Right ventricle myocardium superior (tissue), 1 donor: ENCODE data around the gene GSX2. TPM values are rescaled to one million over a fixed set of nuclear protein-coding genes. Genes with fewer than 3 reads are reported as not detected.

Experiments
- ATAC-seq: fragments of 200-7000 bp; cut with Tn5 transposase; one replicate; pipeline ENCODE4 v1.9.1; 2020; ENCODE audit warnings: mild to moderate bottlenecking; ENCODE audit not compliant: poor library complexity
- DNase-seq: peaks from one replicate; pipeline ENCODE4 v3.0.0-alpha.2; 2020
- intact Hi-C: fragments of 100-400 bp; cut with DNase I; formaldehyde crosslinking; loops from one replicate; pipeline ENCODE4 v1.11.2; 2022
- total RNA-seq: library from RNA; stranded (reverse); fragmentation: NEBNext Ultra II Directional; extraction: Animal tissue kit (Norgen Biotek cat#: 25700); gene quantifications from one replicate; pipeline ENCODE4 v1.2.1, GENCODE V29; 2021
- donor health status: DM: no; HTN: yes; CAD: no; lungs with severe emphysema.

Gene GSX2
- total RNA-seq, 1 donor from 2014 or later = not detected

GRCh38 chr4:54073271-54073880 lies 26.6 kb upstream of the GSX2 start:
- no peak for ATAC-seq
- no peak for DNase-seq
- intact Hi-C loops = no loop called here

GRCh38 chr4:54074381-54074780 lies 25.6 kb upstream of the GSX2 start:
- ATAC-seq = no peak
- intact Hi-C loops = no loop called here
- DNase-seq = no peak

GRCh38 chr4:54076673-54077072 lies 23.3 kb upstream of the GSX2 start:
- DNase-seq = no peak
- ATAC-seq = no peak
- intact Hi-C loops = no loop called here

- ATAC-seq = no peak
- intact Hi-C loops = no loop called here
Observed at GRCh38 chr4:54077812-54078211, 22.2 kb upstream of the GSX2 start.

GRCh38 chr4:54082168-54082567 lies 17.8 kb upstream of the GSX2 start:
- ATAC-seq (no peak), DNase-seq (no peak)
- intact Hi-C loops = no loop called here

More at GRCh38 chr4:54077812-54078211, 22.2 kb upstream of the GSX2 start:
- no peak for DNase-seq

GRCh38 chr4:54085284-54085683 lies 14.7 kb upstream of the GSX2 start:
- DNase-seq (no peak), ATAC-seq (peak; percentile 52)
- intact Hi-C loops = no loop called here

GRCh38 chr4:54089875-54090274 lies 10.1 kb upstream of the GSX2 start:
- intact Hi-C loops = no loop called here
- DNase-seq (no peak), ATAC-seq (no peak)

GRCh38 chr4:54090404-54090803 lies 9.6 kb upstream of the GSX2 start:
- intact Hi-C loops = no loop called here
- no peak for DNase-seq

GRCh38 chr4:54090804-54091623 lies 8.9 kb upstream of the GSX2 start:
- ATAC-seq (peak; percentile 89), DNase-seq (peak; percentile 63)
- intact Hi-C loops = no loop called here

More at GRCh38 chr4:54090404-54090803, 9.6 kb upstream of the GSX2 start:
- ATAC-seq = no peak

- peak; percentile 95 for ATAC-seq
- peak; percentile 92 for DNase-seq
- intact Hi-C loops = no loop called here
Observed at GRCh38 chr4:54091637-54092404, 8.1 kb upstream of the GSX2 start.

- DNase-seq (no peak), ATAC-seq (no peak)
- intact Hi-C loops = no loop called here
Observed at GRCh38 chr4:54092405-54093323, 7.3 kb upstream of the GSX2 start.

GRCh38 chr4:54093324-54094240 lies 6.4 kb upstream of the GSX2 start:
- DNase-seq (no peak), ATAC-seq (no peak)
- intact Hi-C loops = no loop called here

GRCh38 chr4:54094451-54094850 lies 5.5 kb upstream of the GSX2 start:
- intact Hi-C loops = no loop called here
- no peak for DNase-seq
- ATAC-seq = no peak

- no peak for DNase-seq
- ATAC-seq = no peak
- intact Hi-C loops = no loop called here
Observed at GRCh38 chr4:54095110-54095825, 4.7 kb upstream of the GSX2 start.

- intact Hi-C loops = no loop called here
- ATAC-seq (no peak), DNase-seq (no peak)
Observed at GRCh38 chr4:54096295-54096962, 3.5 kb upstream of the GSX2 start.

GRCh38 chr4:54097152-54097551 lies 2.8 kb upstream of the GSX2 start:
- ATAC-seq (no peak), DNase-seq (no peak)
- intact Hi-C loops = no loop called here
